ENCODE results near the gene ISLR.

The ISLR gene

DNA sequence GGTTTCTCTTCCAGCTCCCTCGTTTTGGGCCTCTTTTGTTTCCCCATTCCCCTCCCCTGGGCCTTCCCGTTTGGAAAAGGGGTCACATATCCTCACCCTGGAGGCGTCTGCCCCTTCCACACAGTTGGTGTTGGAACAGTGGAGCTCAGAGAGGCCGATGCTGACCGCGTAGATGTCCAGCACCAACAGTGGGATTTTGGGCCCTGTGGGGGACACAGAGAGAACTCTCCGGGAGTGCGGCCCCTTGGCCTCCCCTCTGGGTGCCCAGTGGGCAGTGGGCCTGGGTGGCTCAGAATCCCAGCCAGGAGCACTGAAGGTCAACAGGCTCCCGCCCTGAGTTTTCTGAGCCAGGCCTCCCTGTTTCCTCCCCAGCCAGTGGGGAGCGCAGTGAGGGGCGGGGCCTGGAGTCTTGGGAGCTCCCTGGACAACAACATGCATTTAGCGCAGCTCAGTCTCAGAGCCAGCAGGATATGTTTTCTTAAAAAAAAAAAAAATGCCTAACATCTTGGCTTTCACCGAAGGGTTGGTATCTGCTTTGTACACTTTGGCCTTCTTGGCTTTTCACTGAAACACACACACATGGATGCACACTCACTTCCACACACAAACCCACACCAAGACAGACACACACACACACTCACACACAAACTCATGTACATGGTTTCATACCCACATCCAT is 670 bp upstream of the ISLR start:
- no peak for DNase-seq

DNA sequence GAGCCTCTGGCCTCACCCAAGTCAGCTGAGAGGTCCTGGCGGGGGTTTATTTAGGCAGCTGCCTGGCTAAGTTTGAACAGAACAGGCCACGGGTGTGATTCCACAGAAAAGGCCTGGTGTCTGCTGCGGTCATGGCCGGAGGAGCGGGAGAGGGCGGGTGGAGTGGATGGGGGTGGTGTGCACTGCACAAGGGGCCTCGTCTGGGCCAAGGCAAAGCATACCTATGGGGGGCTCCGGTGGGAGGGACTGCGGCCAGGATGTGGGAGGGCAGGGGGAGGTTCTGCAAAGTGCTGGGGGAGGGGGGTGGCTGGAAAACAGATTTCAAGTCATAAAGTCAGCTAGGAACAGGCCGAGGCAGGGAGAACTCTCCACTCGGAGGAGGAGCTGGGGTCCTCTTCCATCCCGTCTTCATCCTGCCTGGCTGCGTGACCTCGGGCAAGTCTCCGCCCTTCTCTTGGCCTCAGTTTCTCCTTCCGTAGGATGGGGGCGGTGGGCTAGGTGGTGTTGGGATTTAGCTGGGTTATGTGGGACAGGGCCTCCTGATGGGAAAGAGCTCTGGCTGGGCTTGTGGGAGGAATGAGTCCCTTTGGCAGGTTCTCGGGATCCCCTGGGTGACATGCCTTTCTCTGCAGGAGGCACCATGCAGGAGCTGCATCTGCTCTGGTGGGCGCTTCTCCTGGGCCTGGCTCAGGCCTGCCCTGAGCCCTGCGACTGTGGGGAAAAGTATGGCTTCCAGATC is 878 bp downstream of the ISLR start:
- no peak for DNase-seq

- DNase-seq, result no peak
Measured at GRCh38 chr15:74174958-74175253, 1.4 kb downstream of the ISLR start.

- no peak for DNase-seq
Measured at GRCh38 chr15:74175271-74176191, 2.0 kb downstream of the ISLR start.

DNA sequence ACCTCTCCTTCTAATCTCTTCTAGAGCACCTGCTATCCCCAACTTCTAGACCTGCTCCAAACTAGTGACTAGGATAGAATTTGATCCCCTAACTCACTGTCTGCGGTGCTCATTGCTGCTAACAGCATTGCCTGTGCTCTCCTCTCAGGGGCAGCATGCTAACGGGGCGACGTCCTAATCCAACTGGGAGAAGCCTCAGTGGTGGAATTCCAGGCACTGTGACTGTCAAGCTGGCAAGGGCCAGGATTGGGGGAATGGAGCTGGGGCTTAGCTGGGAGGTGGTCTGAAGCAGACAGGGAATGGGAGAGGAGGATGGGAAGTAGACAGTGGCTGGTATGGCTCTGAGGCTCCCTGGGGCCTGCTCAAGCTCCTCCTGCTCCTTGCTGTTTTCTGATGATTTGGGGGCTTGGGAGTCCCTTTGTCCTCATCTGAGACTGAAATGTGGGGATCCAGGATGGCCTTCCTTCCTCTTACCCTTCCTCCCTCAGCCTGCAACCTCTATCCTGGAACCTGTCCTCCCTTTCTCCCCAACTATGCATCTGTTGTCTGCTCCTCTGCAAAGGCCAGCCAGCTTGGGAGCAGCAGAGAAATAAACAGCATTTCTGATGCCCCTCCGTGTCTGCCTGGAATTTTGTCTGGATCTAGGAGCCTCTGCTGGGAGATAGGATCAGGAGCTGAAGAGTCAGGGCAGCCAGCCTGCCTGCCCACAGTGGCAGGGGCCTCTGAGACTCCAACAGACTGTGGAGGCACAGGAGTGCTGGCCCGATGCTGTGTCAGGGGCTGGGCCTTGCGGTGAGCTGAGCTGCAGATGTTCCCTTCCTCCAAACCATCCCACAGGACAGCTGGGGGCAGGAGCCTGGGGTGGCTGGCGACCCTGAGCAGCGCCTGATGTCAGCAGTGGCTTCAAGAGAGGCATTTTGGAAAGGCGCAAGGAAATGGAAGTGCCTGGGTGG is 3.0 kb downstream of the ISLR start:
- no peak for DNase-seq

DNA sequence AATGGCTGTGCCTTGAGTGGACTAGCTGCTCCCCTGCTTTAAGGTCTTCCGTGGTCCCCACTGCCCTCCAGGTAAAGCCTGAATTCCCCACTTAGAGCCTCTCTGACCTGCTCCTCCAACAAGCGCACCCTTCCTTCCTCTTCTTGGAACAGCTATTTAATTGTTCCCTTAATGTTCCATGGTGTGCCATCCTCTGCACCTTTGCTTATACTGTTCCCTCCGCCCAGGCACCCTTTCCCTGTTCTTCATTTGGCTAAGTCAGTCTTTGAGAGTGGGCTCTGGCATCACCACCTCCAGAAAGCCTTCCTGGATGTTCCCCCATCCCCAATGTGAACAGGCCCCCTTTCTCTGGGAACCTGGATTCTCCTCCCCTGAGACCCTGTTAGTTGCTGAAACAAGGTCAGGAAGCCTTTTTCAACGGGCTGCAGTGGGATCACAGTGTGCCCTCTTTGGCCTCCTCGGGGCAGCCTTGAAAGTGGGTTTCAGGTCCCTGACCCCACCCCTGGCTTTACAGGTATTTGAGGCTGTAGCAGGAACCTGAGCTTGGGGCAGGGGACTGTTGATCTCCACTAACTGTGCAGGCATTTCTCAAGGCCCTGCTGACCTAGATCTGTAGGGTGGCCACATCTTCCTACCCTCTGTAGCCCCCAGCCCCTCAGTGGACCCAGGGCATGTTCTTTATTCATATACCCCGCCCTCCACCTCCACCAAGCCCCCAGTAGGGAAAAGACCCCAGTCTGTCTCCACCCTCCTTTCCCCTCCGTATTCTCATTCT is 5.0 kb downstream of the ISLR start:
- DNase-seq, result no peak

GRCh38 chr15:74179101-74179841 is 5.8 kb downstream of the ISLR start:
- peak; percentile 24 to 57 (median 43) for DNase-seq

GRCh38 chr15:74179983-74180880 is 6.7 kb downstream of the ISLR start:
- no peak for DNase-seq

DNA sequence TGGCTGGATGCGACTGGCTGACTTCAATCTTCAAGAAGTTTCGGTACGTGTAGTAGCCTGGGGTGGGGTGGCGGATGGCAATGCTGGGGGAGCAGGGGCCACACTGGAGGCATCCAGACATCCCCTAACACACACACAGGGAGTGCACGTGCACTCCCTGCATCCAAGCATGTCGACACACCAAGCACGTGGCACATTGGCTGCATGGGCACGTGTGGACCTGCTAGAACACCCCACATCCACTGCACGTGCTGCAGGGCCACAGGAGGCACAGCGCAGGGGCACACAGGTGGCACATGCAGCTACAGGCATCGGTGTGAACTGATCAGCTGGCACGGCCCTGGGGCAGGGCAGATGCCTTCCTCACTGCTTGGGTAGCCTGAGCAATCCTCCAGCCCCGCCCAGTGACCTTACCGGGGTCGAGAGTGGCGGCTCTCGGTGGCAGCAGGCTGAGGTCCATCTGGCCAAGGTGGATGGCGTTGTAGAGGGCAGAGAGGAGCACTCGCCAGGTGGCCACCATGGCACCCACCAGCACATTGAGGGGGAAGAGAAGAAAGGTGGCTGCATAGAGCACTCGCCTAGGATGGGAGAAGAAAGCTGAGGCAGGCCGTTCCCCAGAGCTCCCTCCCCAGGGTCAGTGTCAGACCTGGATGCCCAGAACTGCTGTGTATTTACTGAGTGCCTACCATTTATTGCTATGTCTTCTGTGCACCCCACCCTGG is 7.5 kb downstream of the ISLR start:
- no peak for DNase-seq

DNA sequence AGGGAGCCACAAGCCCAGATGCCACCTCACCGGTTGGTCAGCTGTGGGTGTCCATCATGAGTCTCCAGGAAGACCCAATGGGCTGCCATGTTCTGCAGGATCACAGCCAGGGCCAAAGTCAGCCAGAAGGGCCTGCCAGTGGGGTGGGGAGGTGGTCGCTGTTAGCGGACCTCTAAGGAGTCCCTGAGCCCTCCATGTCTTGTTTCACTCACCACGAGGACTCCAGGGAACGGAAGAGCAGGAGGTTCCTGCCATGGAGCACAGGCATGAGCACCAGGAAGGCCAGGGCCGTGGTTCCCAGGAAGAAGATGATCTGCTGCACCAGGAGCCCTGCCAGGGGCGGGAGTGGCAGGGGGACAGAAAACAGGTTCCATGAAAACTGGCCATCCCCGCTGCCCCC is 8.6 kb downstream of the ISLR start:
- no peak for DNase-seq

GRCh38 chr15:74184582-74185091 is 11.1 kb downstream of the ISLR start:
- no peak for DNase-seq

GRCh38 chr15:74185710-74186348 is 12.3 kb downstream of the ISLR start:
- no peak for DNase-seq

DNA sequence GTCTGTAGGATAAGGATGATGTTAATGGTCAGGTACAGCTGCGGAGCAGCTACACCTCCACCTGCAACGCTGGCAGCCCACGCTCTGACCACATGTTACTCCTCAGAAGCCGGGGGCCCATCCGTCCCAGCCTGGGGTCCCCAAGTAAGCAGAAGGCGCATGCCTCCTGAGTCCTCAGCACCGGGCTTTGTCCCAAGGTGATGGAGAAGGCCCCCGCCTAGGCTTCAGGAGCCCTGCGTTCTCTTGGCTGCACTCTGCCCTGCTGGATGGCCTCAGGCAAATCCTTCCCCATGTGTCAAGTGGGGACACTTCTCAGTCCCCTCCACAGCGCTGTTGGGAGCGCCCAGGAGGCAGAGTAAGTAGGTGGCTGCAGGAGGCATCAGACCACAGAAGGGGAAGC is 14.7 kb downstream of the ISLR start:
- no peak for DNase-seq

DNA sequence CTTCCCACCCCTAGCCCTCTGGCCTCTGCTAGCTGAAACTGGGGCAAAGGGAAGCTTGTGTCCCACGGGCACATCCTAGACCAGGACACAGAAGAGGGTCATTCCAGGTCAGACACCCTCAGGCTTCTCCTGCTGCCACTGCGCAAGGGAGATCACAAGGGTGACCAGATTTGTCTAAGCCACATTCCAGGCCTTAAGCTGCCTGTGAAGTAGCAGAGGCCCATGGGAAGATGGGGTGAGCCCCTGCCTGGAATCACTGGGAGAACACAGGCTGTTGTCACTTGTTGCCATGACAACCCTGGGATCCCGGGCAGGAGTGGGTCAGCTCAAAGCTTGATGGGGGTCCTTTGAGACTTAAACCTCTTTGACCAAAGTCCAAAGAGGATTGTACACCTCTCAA is 18.3 kb downstream of the ISLR start:
- peak in 2 of 4 experiments; percentile 7 to 8 for DNase-seq

- no peak for DNase-seq
Measured at GRCh38 chr15:74192751-74193150, 19.2 kb downstream of the ISLR start.

- DNase-seq, result peak in 2 of 4 experiments; percentile 12 to 18
Measured at GRCh38 chr15:74193299-74193718, 19.8 kb downstream of the ISLR start.

DNA sequence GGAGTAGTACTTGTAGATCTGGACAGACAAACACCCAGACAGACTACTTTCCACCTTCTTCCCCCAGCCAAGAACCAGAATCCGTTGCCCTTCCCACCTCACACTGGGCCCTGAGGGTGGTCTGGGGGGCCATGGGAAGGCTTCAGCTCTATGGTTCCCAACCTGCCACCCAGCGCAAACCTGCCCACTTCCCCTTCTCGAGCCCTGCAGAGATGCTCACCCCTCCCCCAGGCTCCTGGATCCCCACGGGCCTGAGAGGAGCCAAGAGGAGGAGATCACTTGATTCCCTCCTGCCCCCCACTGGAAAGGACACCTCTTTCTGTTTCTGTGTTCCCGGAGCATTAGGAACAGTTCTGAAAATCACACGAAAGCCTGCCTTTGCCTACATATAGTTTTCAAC is 20.4 kb downstream of the ISLR start:
- no peak for DNase-seq

All from suppressor macrophage (primary cell).